ENCODE results near the gene SH3BGRL3.

GRCh38 chr1:26328597-26328996, 48.7 kb downstream of the SH3BGRL3 start:
- no peak for TF ChIP-seq TOX (CRISPR knock-in tag; IDR thresholded peaks at IDR 0.05; ENCODE audit: borderline replicate concordance)
- TF ChIP-seq RARB (CRISPR knock-in tag; IDR thresholded peaks at IDR 0.05) = no peak
- TF ChIP-seq ZFP30 (CRISPR knock-in tag; IDR thresholded peaks at IDR 0.05) = no peak
- no peak for TF ChIP-seq ZFP3 (CRISPR knock-in tag; IDR thresholded peaks at IDR 0.05)
- no peak for TF ChIP-seq ISL1 (CRISPR knock-in tag; IDR thresholded peaks at IDR 0.05)
- no peak for TF ChIP-seq PPARA (CRISPR knock-in tag; IDR thresholded peaks at IDR 0.05; ENCODE audit: borderline replicate concordance)
